ENCODE results near the gene KCNIP3.
"Not testable (repeated sequence)": the region's sequence is repeated elsewhere in the genome, so short reads cannot be mapped to it uniquely, and the experiment has no call there.

DNA sequence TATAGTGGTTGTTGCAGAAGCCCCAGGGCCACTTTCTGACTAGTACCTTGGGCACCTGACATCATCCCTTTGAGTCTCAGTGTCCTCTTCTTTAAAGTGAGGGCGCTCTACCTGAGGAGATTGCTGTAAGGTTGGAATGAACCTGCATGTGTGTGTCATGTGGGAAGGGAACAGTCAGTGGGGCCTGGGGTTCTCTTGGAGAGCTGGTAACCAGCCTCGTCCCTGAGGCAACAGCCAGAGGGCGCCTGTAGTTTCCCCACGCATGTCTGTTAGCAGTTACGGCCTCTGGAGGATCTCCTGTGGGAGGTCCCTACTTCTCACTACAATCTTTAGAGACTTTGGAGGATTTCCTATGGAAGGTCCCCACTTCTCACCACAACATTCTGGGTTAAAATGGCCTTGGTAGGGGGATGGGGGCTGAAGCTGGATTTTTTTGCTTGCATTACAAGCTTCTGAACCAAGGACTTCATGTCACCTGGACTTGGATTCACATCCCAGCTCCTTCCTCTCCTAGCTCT lies 106.1 kb downstream of the KCNIP3 start:
- not testable (repeated sequence) for TF ChIP-seq POLR2A (IDR thresholded peaks at IDR 0.05)
- TF ChIP-seq, protein P1, sequence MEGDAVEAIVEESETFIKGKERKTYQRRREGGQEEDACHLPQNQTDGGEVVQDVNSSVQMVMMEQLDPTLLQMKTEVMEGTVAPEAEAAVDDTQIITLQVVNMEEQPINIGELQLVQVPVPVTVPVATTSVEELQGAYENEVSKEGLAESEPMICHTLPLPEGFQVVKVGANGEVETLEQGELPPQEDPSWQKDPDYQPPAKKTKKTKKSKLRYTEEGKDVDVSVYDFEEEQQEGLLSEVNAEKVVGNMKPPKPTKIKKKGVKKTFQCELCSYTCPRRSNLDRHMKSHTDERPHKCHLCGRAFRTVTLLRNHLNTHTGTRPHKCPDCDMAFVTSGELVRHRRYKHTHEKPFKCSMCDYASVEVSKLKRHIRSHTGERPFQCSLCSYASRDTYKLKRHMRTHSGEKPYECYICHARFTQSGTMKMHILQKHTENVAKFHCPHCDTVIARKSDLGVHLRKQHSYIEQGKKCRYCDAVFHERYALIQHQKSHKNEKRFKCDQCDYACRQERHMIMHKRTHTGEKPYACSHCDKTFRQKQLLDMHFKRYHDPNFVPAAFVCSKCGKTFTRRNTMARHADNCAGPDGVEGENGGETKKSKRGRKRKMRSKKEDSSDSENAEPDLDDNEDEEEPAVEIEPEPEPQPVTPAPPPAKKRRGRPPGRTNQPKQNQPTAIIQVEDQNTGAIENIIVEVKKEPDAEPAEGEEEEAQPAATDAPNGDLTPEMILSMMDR (IDR thresholded peaks at IDR 0.05): peak in 3 of 6 experiments; percentile 21 to 28 (median 21)

Measured in esophagus squamous epithelium (tissue), 4 donors.